DMS153 (cell line): ENCODE data around the gene GATA3.
"Not testable (repeated sequence)": the region's sequence is repeated elsewhere in the genome, so short reads cannot be mapped to it uniquely, and the experiment has no call there.

Experiments
- DNase-seq: peaks from one replicate; lab custom pipeline; 2025; lab: John Stamatoyannopoulos, UW

Gene GATA3

DNA sequence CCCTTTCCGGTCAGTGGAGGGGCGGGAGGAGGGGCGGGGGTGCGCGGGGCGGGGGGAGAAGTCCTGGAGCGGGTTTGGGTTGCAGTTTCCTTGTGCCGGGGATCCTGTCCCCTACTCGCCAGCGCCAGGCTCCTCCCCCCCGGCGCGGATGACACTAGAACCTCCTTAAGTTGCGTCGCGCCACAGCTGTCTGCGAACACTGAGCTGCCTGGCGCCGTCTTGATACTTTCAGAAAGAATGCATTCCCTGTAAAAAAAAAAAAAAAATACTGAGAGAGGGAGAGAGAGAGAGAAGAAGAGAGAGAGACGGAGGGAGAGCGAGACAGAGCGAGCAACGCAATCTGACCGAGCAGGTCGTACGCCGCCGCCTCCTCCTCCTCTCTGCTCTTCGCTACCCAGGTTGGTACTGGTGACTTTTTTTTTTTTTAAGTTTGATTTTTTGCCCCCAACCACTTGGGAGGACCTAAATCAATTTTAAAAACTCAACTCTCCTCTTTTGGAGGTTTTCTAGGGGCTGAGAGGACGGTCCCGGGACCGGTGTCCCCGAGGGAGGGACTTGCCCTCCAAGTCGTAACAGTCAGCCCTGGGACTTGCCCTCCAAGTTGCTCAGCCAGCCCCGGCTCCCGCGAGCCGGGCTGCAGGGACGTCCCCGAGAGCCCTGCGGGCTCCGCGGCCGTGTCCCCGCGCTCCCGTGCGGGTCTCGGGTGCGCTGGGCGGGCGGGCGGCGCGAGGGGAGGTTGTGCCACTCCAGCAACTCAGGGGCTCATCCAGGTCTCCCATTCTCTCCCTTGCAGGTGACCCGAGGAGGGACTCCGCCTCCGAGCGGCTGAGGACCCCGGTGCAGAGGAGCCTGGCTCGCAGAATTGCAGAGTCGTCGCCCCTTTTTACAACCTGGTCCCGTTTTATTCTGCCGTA, at the start of gene GATA3:
Gene GATA3 (plus strand): TSS at position 195 of the 914 bp plus-strand sequence. CDS start 968 bp downstream, outside the sequence.
- no peak for DNase-seq

DNA sequence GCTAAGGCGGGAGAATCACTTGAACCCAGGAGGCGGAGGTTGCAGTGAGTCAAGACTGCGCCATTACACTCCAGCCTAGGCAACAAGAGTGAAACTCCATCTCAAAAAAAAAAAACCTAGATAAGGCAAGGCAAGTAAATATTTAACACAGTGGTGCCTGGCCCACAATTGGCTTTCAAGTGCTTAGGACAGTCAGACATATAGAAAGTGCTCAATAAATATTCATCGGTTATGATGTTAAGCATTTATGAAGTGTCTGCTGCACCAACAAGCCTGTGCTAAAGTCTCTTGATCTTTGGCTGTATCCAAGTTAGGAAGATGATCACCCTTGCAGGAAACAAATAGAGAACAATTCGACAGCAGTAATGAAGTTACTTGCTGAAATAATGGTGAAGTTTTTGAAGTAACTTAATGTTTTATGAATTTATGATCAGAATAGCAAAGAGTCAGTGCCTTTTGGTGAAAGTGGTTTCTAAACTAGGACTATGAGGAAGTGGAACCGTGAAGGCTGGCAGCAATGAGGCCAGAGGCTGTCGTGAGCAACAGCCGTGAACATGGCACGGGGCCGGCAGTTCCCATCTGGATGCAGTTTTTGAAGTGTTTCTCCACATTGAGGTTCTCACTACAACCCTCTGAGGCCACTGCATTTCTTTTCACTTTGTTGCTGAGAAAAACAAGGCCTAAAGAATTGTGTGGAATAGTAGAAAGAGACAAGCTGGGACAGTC, 48.1 kb upstream of the GATA3 start:
- no peak for DNase-seq

DNA sequence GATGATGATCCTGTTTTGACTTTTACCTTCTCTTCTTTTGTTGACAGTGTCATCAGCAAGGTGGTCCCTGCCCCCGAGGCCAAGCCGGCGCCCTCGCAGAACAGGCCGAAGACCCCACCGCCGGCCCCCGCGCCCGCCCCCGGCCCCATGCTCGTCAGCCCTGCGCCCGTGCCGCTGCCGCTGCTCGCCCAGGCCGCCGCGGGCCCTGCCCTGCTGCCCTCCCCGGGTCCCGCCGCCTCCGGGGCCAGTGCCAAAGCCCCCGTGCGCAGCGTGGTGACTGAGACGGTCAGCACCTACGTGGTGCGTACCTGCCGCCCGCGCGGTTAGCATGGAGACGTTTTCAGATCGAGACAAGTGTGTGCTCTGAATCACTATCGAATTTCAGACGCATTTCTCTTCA, 45.5 kb upstream of the GATA3 start:
- no peak for DNase-seq

DNA sequence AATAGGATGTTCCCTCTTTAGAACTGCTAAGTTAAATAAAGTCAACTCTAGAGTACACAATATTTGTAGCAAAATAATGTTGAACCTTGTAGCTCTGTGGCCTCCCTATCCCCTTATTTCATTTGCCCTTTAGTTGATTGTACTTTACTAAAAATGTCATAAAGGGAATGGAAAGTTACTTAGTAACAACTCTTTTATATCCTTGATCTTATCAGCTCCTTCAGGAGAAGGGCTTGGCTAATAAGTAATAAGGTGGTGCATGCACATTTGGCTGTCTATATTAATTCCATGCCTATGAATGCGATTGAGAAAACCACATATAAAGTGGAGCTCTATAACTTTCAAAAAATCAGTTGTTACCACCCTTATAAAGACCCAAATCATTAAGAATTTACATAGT, 41.5 kb upstream of the GATA3 start:
- DNase-seq: no peak

DNA sequence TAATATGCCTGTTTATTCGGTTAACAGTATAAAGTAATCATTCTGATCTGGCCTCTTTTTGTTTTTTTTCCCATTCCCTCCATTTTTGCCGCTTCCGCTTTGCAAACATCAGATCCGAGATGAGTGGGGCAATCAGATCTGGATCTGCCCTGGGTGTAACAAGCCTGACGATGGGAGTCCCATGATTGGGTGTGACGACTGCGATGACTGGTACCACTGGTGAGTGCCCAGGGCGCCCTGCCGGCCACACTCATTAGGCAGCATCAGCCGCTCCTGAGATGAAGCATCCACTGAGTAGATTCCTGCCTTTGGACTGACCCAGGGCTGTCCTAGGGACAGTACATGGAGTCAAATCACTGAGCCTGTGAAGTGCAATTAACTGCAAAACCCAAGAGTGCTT, 40.9 kb upstream of the GATA3 start:
- DNase-seq: no peak

DNA sequence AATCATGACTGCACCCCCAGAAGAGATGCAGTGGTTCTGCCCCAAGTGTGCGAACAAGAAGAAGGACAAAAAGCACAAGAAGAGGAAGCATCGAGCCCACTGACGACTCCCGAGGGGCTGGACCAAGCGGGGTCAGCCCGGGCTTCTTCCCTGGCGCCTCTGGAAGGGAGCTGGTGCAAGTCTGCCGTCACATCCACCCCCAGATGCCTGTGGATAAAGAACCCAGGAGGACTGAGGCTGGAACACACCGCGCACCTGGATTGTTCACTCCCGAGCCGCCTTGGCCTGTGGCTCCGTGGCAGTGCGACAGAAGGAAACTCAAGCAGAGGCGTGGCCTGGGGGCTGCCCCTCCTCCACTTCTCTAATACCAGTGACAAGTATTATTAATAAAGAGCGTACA, 39.8 kb upstream of the GATA3 start:
- no peak for DNase-seq

DNA sequence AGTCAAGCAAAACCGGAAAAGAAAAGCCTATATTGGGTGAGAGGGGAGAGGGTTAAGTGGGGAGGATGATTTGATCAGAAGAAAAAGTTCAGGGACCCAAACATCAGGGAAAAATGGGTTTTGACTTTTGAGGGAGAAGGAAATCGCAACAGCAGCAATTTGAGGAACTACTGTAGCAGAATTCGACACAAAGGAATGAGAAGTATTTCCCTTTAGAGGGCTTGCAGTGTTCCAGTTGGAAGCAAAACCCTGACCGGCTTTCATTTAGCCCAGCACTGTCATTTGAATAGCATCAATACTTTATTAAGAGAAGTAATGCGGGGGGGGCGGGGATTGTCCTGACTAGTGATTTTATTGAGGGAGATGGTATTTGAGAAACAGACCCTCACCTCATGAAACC, 37.2 kb upstream of the GATA3 start:
- no peak for DNase-seq

DNA sequence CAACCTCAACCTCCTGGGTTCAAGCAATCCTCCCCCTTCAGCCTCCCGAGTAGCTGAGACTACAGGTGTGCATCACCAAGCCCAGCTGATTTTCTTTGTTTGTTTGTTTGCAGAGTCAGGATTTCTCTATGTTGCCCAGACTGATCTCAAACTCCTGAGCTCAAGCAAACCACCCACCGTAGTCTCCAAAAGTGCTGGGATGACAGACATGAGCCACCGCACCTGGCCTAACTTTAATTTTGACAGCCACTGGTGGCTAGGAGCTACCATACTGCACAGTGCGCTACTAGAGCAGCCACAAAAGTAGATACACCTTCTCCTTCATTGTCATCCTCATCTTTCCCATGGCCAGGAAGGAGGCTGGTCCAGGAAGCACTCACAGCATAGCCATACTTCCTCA, 31.2 kb upstream of the GATA3 start:
- no peak for DNase-seq

DNA sequence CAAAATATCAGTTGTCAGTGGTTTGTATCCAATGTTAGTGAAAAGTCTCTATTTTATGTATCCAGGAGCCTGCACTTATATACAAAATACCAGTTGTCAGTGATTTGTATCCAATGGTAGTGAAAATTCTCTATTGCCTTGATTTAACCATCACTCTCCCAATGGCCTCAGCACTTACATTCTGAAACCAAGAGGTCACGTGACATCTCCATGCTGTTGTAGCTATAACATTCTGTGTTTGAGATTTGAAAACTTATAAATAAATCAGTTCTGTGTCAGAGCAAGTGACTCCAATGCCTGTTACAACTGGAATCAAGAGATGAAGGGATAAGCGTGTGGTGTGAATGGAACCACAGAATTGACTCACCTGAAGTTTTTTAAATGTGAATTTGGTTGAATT, 30.6 kb upstream of the GATA3 start:
- DNase-seq: no peak

DNA sequence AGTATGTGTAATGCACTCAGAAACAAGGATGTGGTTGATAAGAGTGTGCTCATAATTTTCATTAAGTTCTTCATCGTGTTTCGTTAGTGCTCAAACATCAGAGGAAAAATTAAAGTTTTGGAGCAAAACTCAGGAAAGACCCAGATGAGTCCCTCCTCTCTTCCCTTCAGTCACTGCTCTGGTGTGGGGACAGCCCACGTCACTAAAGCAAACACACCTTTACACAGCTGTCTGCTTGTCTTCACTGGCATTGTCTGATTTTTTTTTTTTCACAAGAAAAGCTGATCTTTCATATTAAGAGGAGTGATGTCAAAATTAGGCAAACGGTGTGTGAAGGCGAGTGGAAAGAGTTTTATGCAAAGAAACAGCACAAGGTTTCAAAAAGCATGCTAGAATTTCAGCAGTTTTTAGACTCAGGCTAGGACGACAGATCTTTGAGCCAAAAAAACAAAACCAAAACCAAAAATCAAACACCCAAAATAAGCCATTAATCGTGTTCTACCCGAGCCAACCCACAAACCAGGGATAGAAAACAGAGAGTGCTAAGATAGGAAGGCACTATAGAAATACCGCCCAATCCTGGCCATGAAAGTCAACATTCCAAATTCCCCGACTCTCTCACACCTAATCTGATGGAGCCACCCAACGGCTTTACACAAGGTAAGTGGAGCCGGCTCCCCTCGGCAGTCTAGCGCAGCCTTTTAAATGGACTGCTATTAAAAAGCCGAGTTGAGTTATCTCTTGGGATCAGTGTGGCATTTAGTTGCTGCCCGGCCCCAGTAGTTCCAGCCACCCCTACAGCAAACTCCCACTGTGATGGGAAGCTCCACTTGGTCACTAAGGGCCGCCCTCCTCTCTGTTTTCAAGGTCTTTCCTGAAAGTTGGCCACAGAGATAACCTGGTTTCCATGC, 27.9 kb upstream of the GATA3 start:
- DNase-seq: no peak

DNA sequence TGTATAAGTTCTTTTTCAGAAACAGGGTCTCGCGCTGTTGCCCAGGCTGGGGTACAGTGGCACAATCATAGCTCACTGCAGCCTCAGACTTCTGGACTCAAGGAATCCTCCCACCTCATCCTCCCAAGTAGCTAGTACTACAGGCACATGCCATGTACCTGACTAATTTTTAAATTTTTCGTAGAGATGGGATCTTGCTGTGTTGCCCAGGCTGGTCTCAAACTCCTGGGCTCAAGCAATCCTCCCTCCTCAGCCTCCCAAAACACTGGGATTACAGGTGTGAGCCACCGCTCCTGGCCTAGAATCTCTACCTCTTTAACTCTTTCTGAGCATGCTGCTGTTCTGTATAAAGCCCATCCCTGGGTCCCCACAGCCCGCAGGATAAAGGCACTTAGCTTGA, 23.3 kb upstream of the GATA3 start:
- DNase-seq: not testable (repeated sequence)

DNA sequence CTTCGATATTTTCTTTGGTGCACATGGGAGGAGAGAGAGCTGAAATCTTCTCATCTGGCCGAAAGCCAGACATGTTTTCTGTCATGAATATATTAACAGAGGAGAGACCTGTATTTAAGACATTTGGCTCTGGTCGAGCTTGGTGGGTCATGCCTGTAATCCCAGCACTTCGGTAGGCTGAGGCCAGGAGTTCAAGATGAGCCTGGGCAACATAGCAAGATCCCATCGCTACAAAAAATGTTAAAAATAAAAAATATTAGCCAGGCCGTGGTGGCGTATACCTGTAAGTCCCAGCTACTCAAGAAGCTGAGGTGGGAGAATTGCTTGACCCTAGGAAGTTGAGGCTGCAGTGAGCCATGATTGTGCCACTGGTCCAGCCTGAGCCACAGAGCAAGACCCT, 21.9 kb upstream of the GATA3 start:
- DNase-seq: no peak

DNA sequence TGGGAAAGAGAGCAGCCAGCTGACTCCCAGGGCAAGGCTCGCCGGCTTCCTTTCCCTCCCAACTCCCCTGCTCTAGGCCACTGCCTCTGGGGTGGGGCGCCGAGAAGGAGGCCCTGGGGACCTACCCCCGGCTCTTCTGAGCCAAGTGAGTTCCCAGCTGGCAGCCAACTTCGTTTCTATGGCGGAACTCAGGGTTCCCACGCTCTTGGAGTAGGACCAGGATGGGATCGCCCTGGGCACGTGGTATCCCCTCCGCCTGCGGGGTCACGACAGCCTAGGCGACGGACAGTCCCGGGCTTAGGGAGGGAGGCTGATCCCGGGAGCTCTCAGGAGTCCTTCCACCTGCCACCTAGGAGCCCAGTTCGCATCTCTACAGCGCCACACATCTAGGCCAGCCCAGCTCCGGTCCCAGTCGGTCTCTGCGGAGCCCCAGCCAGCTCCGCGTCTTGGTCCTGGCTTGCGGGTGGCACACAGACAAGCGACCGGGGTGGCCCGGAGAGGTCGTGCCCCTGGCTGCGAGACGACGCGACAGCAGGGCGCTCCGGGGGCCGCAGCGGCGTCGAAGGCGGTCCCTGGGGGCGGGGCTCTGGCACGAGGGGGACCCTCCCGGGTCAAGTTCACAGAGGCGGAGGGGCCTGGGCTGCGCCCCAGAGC, 20.5 kb upstream of the GATA3 start:
- DNase-seq: no peak

DNA sequence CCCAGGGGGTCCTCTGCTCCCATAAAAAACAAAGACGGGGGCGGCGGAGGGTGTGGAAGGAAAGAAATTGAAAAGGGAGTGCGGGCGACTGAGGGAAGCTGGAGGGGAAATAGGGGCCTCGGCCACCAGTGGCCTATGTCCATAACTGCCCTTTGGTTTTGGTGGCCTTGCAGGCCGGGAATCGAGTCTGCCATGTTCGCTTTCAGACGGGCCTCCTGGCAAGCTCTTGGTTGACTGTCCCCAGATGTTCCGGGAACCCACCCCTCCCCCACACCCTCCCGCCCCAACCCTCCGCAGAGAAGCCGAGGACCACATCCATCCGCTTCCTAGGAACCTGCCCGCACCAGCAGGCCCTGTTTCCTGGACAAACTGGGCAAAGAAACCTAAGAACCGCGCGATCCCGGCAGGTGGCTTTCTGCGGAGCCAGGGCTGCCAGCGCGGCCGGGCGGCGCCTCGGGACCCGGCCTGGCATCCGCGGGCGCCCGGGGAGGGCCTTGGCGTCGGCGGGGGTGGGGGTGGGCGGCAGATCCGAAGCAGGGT, 20.0 kb upstream of the GATA3 start:
- no peak for DNase-seq

DNA sequence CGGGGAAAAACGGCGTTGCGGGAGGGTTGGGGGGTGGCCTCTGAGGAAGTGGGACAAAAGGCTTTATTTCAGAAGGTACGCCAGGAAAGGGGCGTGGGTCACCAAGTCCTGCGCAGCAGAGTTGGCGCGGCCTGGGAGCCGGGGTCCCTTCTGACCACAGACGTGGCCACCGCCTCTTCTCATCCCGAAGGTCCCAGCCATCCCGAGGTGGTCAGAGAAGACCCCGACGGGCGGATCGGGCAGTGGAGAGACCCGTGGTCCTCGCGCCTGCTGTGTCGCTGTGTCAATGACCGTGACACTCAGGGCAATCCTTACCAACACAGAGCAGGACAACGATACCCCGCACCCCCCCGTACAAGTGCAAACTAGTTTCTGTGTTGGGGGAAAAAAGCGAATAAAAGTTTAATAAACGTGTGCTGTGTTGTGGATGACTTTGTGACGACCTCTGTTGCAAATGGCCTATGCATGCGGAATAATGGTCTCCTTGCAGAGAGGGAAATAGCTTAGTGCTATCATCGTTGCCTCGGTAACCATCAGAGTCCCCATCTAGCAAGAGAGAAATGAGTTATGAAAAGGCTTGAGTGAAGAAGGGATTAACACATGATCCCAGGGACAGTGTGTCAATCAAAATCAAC, 19.4 kb upstream of the GATA3 start:
- DNase-seq: no peak

DNA sequence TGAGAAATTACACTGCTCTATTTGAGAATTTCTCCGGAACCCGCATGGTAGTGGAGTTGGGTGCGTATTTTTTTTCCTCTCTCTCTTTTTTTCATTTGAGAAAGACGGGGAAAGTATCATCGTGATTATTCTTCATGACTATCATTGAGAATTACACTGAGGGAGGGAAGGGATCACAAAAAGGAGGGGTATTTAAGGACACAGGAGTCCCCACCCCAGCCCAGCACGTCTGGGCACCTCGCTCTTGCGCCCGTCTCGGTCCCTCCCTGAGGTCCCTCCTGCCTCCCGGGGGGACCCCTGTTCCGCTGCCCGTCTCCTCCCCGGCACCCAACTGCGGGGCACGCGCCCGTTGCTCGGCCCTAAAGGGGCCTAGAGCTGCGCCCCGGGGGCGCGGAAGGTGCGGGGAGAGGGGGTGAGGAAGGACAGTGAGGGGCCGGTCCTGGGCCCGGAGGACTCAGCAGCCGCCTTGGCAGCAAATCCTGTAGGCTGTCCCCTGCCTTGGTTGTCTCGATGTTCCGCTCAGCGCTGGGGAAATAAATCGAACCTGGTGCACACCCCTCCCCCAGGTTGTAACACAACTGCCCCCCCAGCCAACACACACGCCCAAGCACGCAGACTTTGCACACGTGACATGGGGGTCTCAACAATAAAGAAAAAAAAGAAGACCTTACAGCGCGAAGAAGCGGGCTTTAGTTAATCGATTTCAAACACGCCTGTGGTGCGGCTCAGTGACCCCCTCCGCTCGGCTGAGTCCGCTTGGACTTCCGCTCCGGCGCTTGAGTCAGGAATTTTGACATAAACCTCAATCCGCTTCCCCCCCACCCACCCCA, 18.6 kb upstream of the GATA3 start:
- no peak for DNase-seq

DNA sequence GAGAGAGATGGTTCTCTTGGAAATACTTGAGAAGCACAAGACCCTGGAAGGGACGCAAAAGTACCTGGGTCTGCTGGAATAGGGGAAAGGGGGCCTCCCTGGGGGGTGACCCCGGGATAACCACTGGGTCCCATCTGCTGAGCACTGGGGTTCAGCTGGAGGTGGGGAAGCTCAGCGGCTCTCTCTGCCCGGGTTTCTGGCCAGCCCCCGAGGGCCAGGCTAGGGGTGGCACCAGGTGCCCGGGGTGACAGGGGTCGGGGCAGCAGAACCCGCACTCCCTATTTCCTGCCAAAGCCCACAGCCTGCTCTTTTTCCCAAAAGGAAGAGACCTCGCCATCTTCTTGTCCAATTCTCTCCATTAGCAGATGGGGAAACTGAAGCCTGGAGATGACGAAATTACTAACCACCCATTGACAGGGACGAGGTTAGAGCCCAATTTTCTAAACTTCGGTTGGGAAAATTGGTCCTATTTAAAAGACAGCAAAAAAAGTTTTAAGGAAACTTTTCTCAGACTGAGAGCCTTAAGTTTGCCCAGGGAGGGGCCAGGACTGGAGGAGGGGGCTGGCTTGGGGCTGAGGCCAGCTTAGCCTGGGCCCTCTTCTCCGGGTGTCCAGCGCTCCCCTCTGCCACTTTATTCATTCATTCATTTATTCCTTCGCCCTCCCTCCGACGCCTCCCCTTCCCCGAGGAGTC, 17.8 kb upstream of the GATA3 start:
- no peak for DNase-seq

DNA sequence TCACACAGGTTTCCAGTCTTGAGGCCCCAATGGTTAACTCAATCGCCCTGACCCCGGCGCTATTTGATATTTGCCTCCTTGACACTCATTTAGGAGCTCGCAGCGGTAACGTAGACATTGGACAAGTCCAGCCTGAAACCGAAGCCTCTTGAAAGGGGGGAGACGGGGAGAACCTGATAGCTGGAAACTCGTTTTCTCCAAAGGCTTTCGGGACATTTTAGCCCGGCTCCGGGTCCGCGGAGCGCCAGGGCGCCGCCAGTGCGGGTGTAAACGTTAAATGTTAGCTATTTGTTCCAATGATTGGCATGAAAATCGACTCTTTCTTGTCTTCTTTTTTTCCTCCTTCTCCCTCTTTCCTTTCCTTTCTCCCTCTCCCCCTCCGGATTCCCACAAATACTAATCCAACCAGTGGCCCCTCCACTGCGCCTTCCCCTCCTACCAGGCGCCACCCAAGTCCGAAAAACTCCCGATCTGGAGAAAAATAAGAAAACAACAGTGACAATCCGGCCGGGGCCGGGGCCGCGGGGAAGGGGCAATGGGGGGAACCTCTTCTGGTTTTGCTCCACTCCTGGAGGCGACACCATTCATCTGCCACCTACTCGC, 17.2 kb upstream of the GATA3 start:
- no peak for DNase-seq
